HEK293 (cell line): ENCODE results near the gene GPR37.

Experiments
- SCRT1 ChIP-seq: fragments of 450-650 bp; formaldehyde crosslinking; IDR thresholded peaks from 2 replicates; pipeline ENCODE4 v1.5.1; 2016; ENCODE audit warnings: missing biosample characterization, missing genetic modification characterization, borderline replicate concordance
- ZBTB10 ChIP-seq: fragments of 450-650 bp; formaldehyde crosslinking; IDR thresholded peaks from 2 replicates; pipeline ENCODE4 v1.5.1; 2016; ENCODE audit warnings: missing biosample characterization, missing genetic modification characterization
- ZNF24 ChIP-seq: fragments of 450-650 bp; formaldehyde crosslinking; IDR thresholded peaks from 2 replicates; pipeline ENCODE4 v1.5.1; 2016; ENCODE audit warnings: missing biosample characterization, missing genetic modification characterization

GRCh38 chr7:124720195-124720594, 45.4 kb downstream of the GPR37 start:
- TF ChIP-seq SCRT1 (tag by site-specific recombination), result no peak
- no peak for TF ChIP-seq ZBTB10 (tag by site-specific recombination)
- TF ChIP-seq ZNF24 (tag by site-specific recombination), result 0 out of 2 replicates have a peak, but pooled peaks have one; percentile 70
